GM19238 (cell line): ENCODE results near the gene ADCY9.

Source experiments
- DNase-seq: peaks from one replicate; pipeline ENCODE4 v3.0.0; 2011; ENCODE audit warnings: low spot score; ENCODE audit not compliant: insufficient read length

The ADCY9 gene

GRCh38 chr16:3922241-3922640 is 194.0 kb downstream of the ADCY9 start:
- no peak for DNase-seq

GRCh38 chr16:3920206-3920605 is 196.0 kb downstream of the ADCY9 start:
- no peak for DNase-seq

GRCh38 chr16:3919413-3919812 is 196.8 kb downstream of the ADCY9 start:
- DNase-seq = no peak

- no peak for DNase-seq
These were observed 200.6 kb downstream of the ADCY9 start for GRCh38 chr16:3915426-3916260.

GRCh38 chr16:3912897-3913296 is 203.3 kb downstream of the ADCY9 start:
- DNase-seq = no peak
